ENCODE results near the gene DEAF1.

Gene DEAF1

GRCh38 chr11:610146-610801 is 84.7 kb downstream of the DEAF1 start:
- DNase-seq (ENCODE audit: low spot score), result no peak

- no peak for DNase-seq (ENCODE audit: low spot score)
Observed at GRCh38 chr11:609341-609811, 85.6 kb downstream of the DEAF1 start.

DNA sequence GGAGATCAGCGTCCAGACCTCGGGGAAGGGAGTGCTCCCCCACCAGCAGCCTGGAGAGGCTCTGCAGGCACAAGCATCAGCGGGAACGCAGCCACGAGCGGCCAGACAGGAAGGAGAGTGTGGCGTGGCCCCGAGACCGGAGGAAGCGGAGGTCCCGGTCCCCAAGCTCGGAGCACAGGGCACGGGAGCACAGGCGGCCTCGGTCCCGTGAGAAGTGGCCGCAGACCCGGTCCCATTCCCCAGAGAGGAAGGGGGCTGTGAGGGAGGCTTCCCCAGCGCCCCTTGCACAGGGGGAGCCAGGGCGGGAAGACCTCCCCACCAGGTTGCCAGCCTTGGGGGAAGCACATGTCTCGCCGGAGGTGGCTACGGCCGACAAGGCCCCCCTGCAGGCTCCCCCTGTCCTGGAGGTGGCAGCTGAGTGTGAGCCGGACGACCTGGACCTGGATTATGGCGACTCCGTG is 86.2 kb downstream of the DEAF1 start:
- no peak for DNase-seq (ENCODE audit: low spot score)

- no peak for DNase-seq (ENCODE audit: low spot score)
Observed at GRCh38 chr11:607971-608659, 86.9 kb downstream of the DEAF1 start.

GRCh38 chr11:607020-607780 is 87.8 kb downstream of the DEAF1 start:
- no peak for DNase-seq (ENCODE audit: low spot score)

- no peak for DNase-seq (ENCODE audit: low spot score)
Observed at GRCh38 chr11:606245-606644, 88.8 kb downstream of the DEAF1 start.

DNA sequence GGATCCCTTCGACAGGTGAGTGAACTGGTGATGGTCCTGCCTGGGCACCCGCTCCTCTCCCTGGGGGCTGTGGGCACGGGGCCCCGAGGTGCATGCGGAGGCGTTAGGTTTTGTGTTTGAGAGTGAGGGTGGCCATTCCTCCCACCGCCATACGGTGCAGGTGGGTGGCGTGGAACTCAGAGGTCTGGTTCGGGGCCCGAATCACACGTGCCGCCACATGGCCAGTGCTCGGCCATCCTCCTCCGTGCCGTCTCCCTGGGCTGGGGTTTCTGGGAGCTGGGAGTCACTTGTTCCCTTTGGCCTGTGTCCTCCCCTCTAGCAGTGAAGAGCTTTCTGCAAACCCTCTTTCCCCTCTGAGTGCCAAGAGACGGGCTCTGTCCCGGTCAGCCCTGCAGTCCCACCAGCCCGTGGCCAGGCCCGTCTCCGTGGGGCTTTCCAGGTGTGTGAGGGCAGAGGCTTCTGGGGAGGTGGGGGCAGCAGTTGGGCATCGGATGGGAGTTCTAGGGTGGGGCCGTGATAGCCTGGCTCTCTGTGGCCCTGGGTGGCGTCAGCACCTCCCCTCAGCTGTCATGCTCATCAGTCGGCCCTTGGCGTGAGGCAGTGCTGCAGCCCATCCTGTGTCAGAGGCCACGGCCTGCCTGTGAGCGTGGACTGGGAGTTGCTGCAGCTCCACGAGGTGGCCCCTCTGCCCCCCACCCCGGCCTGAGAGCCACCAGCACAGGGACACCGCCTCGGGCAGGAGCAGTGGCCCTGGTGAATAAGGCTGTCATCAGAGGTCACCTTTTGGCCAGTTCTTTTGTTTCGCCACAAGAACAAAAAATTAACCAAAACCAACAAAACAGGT is 89.5 kb downstream of the DEAF1 start:
- DNase-seq (ENCODE audit: low spot score), result no peak

GRCh38 chr11:603154-603553 is 91.9 kb downstream of the DEAF1 start:
- no peak for DNase-seq (ENCODE audit: low spot score)

DNA sequence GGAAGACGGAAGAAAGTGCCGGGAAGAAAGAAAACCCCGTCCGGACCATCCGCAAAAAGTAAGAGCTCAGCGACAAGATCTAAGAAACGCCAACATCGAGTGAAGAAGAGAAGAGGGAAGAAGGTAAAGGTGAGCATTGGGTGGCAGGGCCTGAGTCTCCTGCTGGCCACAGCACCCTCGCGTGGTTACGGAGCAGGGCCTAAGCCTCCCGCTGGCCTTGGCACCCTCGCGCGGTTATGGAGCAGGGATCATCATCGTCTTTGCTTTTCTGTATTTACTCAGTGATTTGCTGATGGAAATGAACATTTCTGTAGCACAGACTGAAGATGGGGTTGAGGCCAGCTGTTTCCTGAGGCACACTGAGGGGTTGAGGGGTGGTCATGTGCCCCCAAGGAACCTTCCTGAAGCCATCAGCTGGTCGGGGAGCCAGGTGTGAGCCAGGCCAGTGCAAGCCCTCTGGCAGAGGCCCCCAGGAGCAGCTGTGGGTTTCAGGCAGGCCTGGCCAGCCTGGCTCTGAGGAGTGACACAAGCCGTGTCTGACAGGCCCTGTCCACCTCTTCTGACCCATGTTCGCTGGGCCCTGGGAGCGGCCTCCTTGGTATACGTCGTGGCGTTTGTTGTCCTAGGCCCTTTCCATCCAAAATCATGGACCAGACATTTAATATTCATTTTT is 93.3 kb downstream of the DEAF1 start:
- DNase-seq (ENCODE audit: low spot score), result no peak

- no peak for DNase-seq (ENCODE audit: low spot score)
Observed at GRCh38 chr11:598005-598680, 96.9 kb downstream of the DEAF1 start.

- no peak for DNase-seq (ENCODE audit: low spot score)
Observed at GRCh38 chr11:597166-597725, 97.8 kb downstream of the DEAF1 start.

DNA sequence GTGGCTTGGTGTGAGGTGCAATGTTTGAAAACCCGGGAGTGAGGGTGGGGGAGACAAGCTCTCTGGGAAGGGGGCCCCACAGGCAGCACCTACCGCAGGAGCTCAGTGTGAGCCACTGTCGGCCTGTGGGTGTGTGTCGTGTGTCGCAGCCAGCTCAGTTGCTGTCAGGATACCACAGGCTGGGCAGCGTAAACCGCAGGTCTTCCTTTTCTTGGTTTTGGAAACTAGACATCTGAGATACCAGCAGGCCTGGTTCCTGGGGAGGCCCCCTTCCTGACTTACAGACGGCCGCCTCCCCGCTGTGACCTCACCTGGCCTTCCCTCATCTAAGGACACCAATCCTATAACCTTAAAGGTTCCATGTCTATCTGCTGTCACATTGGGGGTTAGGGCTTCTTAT is 98.6 kb downstream of the DEAF1 start:
- no peak for DNase-seq (ENCODE audit: low spot score)

DNA sequence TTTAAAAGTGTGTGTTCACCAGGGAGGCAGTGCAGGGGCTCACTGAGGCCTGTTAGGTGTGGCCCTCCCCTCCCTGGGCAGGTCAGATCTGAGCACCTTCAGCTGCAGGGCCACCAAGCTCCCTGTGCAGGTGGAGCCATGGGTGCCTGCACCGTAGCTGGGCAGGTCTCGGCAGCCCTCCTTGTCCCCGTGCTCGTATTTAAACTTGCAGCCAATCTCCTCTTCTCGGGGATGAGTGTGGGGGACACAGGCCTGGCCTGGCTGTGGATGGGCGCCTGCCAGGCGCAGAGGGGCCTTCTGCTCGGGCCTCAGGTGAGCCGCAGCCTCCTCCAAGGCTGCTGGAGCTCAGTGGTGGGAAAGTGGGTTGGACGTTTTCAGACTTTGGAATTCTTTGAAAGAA is 99.6 kb downstream of the DEAF1 start:
- DNase-seq (ENCODE audit: low spot score), result no peak

Measured in kidney capillary endothelial cell (primary cell).